T-helper 2 cell (primary cell): ENCODE data around the gene SNX27.
"Not testable (repeated sequence)": the region's sequence is repeated elsewhere in the genome, so short reads cannot be mapped to it uniquely, and the experiment has no call there.

ENCODE experiments used
- DNase-seq, 5 experiments: peaks; one replicate each; pipeline versions ENCODE4 v3.0.0 to v3.0.0-alpha.2; 2012 to 2022

SNX27 gene

DNA sequence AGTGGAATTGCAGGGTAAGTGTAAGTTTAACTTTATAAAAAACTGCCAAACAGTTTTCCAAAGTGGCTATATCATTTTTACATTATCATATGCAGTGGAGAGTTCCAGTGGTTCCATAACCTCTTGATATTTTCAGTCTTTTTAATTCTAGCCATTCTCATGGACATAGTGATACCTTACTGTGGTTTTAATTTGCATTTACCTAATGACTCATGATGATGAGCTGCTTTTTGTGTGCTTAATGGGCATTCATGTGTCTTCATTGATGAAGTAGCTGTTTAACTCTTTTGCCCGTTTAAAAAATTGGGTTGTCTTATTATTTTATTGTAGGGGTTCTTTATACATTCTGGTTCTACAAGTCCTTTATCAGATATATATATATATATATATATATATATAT is 29.4 kb downstream of the SNX27 start:
- DNase-seq, result no peak

DNA sequence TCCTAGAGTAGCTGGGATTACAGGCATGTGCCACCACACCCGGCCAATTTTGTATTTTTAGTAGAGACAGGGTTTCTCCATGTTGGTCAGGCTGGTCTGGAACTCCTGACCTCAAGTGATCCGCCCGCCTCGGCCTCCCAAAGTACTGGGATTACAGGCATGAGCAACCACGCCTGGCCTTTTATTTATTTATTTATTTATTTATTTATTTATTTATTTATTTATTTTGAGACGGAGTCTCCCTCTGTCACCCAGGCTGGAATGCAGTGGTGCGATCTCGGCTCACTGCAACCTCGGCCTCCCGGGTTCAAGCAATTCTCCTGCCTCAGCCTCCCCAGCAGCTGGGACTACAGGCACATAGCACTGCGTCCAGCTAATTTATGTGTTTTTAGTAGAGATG is 31.2 kb downstream of the SNX27 start:
- DNase-seq, result not testable (repeated sequence)

DNA sequence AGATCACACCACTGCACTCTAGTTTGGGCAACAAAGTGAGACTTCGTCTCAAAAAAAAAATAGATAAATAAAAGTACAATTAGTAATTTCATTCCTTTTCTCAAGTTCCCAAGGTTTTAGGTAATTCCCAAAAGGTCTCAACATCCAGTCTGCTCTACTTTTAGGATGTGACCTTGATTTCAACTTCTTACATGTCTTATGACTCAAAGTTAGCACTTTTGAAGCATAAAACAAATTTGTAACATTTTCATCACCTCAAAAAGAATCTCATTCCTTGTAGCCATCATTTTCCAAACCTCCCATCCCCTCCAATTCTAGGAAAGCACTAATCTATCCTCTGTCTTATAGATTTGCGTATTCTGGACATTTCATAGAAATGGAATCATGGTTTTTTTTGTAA is 32.2 kb downstream of the SNX27 start:
- no peak for DNase-seq

DNA sequence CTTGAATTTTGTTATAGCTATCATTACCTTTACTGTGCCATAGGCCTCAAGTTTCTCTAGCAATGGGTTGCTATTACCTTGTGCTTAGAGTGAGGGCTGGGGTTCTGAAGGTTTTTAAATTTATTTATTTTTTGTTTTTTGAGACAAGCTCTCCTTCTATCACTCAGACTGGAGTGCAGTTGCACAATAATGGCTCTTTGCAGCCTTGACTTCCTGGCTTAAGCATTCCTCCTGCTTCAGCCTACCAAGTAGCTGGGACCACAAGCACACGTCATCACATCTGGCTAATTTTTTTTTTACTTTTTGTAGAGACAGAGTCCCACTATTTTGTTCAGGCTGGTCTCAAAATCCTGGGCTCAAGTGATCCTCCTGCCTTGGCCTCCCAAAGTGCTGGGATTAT is 41.5 kb downstream of the SNX27 start:
- DNase-seq, result no peak

GRCh38 chr1:151655371-151655770 is 43.5 kb downstream of the SNX27 start:
- DNase-seq, result no peak

DNA sequence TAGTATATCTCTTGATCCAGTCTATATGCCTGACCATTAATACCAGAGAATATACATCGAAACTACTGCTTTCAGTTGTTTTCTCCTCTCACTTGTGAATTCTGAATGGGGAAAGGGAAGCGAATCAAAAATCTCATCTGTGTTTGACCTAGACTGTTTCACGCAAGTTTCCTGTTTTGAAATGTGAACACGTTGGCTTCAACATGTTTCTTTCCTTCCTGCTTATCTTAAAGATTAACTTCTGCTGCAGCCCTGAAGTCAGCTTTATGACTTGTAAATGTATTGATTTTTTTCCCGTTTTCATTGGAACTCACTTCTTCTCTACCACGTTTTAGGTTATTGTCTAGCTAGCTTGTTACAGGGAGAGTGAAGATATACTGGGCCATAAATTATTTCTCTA is 49.9 kb downstream of the SNX27 start:
- DNase-seq, result peak in 1 of 5 experiments; percentile 31

DNA sequence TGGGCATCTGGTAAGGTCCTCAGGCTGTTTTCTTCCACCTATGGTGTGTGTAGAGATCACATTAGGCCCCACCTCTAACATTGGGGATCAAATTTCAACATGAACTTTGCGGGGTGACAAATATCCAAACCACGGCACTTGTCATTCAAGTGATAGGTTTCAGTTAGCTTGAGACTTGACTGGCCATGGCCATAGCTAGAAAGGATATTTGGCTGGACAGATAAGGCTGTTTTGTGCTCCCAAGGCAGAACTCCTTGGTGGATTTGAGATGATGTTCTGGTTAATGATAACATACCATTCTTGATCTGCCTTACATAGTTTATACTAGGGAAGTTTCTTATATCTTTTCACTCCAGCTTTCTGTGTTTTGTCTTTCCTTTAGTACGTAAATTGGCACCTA is 56.2 kb downstream of the SNX27 start:
- peak in 1 of 5 experiments; percentile 2 for DNase-seq

- DNase-seq, result not testable (repeated sequence)
Measured at GRCh38 chr1:151670036-151670675, 58.3 kb downstream of the SNX27 start.

DNA sequence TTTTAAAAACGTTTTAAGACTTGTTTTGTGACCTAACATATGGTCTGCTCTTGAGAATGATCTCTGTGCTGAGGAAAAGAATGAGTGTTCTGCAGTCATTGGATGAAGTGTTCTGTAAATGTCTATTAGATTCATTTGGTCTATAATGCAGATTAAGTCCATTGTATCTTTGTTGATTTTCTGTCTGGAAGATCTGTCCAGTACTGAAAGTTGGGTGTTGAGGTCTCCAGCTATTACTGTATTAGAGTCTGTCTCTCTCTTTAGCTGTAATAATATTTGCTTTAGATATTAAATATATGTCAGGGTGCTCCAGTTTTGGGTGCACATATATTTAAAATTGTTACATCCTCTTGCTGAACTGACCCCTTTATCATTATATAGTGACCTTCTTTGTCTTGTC is 61.6 kb downstream of the SNX27 start:
- no peak for DNase-seq

GRCh38 chr1:151680391-151680790 is 68.5 kb downstream of the SNX27 start:
- DNase-seq, result no peak

DNA sequence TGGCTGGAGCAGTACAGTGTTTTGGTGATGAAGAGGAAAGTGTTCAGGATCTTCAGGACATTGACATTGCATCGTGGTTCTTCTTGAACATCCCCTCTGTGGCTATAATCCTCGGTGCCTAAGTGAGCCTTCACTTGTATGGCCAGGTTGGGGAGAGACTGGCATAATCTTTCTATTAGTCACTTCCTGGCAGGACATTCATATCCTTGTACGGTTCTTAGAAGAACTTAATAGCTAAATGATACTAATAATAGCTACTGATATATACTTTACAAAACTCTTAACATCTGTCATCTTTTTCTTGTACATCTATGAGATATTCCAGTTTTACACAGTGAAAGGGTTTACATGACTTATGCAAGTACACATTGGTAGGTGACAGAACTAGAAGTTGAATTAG is 69.0 kb downstream of the SNX27 start:
- no peak for DNase-seq

- DNase-seq, result no peak
Measured at GRCh38 chr1:151681923-151682322, 70.1 kb downstream of the SNX27 start.

GRCh38 chr1:151682901-151683300 is 71.1 kb downstream of the SNX27 start:
- not testable (repeated sequence) for DNase-seq

DNA sequence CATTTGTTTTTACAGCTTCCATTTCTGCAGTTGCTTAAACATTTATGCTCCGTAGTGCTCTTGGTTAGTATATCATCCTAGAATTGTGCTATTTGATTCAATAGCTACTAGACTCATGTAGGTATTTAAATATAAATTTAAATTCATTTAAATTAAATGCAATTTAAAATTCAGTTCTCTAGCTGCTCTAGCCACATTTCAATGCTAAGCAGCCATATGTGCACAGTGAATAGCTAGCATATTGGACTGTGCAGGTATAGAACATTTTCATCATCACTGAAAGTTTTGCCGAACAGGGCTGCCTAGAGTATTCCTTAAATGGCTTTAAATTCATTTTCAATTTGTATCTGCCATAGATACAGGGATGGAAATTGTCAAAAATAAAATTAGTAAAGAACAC is 72.3 kb downstream of the SNX27 start:
- no peak for DNase-seq

- no peak for DNase-seq
Measured at GRCh38 chr1:151686561-151686960, 74.7 kb downstream of the SNX27 start.

DNA sequence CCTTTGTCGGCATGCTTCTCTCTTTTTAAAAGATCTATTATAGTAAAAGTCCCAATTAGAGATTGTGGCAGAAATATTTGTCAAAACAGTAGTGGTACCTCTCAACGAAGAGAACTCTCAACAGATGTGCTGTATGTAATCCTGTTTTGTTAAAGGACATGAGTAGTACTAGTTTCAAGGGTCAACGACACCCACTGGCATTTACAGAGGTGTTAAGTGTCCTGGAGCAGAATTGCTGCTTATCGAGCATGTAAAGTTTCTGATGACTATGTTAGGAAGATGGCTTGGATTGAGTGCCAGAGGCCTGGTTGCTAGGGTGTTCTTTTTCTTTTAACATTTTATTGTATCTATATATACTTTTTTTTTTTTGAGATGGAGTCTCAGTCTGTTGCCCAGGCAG is 77.6 kb downstream of the SNX27 start:
- DNase-seq, result no peak

DNA sequence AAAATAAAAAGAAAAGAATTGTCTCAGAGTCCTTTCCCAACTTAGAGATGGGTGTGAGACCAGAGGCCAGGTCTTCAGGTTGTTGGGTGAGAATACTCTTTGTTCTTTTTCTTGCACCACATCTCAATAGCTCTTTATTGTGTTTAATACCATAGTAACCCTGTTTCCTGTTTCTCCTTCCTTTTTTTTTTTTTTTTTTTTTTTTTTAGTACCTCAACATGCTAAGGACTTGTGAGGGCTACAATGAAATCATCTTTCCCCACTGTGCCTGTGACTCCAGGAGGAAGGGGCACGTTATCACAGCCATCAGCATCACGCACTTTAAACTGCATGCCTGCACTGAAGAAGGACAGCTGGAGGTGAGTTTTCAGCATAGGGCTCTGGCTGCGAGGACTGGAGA is 80.4 kb downstream of the SNX27 start:
- DNase-seq, result no peak

GRCh38 chr1:151693057-151693651 is 81.3 kb downstream of the SNX27 start:
- DNase-seq, result no peak

DNA sequence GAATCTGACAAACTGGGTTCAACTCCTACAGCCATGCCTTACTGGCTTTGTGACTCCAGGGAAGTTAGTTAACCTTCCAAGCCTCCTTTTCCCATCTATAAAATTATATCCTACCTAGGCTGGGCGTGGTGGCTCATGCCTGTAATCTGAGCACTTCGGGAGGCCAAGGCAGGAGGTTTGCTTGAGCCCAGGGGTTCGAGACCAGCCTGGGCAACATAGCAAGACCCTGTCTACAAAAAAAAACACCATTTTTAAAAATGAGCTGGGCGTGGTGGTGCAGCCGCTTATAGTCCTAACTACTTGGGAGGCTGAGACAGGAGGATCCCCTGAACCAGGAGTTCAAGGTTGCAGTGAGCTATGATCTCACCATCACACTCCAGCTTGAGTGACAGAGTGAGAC is 89.7 kb downstream of the SNX27 start:
- no peak for DNase-seq

DNA sequence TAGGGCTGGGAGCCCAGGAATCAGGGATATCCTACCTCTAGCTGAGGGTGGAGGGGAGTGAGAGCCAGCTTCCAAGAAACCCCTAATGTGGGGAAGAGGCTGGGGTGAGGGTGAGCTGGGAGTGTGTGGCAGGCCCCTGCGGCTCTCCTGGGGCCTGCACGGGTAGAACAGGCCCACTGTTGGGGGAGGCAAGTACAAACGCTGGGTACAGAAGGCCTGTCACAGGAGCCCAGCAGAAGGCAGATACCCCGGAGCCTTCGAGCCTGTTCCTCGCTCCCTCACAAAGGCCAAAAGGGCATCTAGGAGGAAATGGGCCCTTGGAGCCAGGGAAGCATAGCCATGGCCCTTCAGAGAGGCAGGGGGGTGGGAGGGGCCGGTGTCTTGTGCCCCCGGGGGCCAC is 91.1 kb downstream of the SNX27 start:
- no peak for DNase-seq

- DNase-seq, result no peak
Measured at GRCh38 chr1:151703813-151704212, 92.0 kb downstream of the SNX27 start.

DNA sequence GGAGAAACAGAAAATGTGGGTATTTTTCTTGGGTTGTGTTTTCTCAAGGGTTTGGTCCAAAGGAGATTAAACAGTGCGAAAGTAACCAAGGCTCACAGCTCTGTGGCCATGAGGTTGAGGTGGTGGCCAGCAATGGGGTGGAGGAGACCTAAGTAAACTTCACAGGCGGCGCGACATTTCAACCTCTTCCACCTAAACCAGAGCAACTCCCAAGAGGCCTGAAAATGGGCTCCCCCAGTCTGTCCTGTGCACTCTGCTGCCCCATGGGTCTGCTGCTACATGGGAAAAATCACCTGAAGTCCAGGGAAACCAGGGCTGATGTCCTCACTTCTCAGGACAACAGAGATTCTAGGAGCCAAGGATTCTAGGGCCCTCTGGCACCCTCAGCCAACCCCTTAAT is 92.4 kb downstream of the SNX27 start:
- DNase-seq, result no peak

- DNase-seq, result no peak
Measured at GRCh38 chr1:151705146-151705545, 93.3 kb downstream of the SNX27 start.

- DNase-seq, result no peak
Measured at GRCh38 chr1:151705753-151706463, 94.1 kb downstream of the SNX27 start.
